Trophoblast cell (in vitro differentiated cells and primary cell): ENCODE measurements around the gene MLH1.

ENCODE experiments used
- DNase-seq, 2 donors: peaks; one replicate each; pipeline ENCODE4 v3.0.0-alpha.2; 2016
- H2AFZ ChIP-seq: 2 replicates; pipeline ENCODE4 v1.6.1; 2013; ENCODE audit warnings: low read length, moderate library complexity, mild to moderate bottlenecking; ENCODE audit not compliant: insufficient read depth, poor library complexity
- H2AK5ac ChIP-seq: 2 replicates; pipeline ENCODE4 v1.6.1; 2013; ENCODE audit warnings: mild to moderate bottlenecking, low read length
- H2BK120ac ChIP-seq: 2 replicates; pipeline ENCODE4 v1.6.1; 2013; ENCODE audit warnings: low read length, mild to moderate bottlenecking, moderate library complexity; ENCODE audit not compliant: insufficient read depth, poor library complexity
- H2BK12ac ChIP-seq: 2 replicates; pipeline ENCODE4 v1.6.1; 2013; ENCODE audit warnings: mild to moderate bottlenecking, low read length, moderate library complexity
- H2BK5ac ChIP-seq: 2 replicates; pipeline ENCODE4 v1.6.1; 2013; ENCODE audit warnings: low read length, low read depth, moderate library complexity, mild to moderate bottlenecking; ENCODE audit not compliant: poor library complexity
- H3K14ac ChIP-seq: 2 replicates; pipeline ENCODE4 v1.6.1; 2013; ENCODE audit warnings: mild to moderate bottlenecking, low read length
- H3K18ac ChIP-seq: 2 replicates; pipeline ENCODE4 v1.6.1; 2013; ENCODE audit warnings: mild to moderate bottlenecking, low read length
- H3K23ac ChIP-seq: 2 replicates; pipeline ENCODE4 v1.6.1; 2013; ENCODE audit warnings: low read length
- H3K27ac ChIP-seq: 2 replicates; pipeline ENCODE4 v1.5.1; 2013; ENCODE audit warnings: low read depth, mild to moderate bottlenecking, inconsistent platforms, low read length, moderate library complexity
- H3K27me3 ChIP-seq: 2 replicates; pipeline ENCODE4 v1.6.1; 2013; ENCODE audit warnings: inconsistent platforms, mild to moderate bottlenecking, low read length, moderate library complexity; ENCODE audit not compliant: insufficient read depth
- H3K36me3 ChIP-seq, 2 experiments: 1 replicate in 1 of 2; 2 replicates in 1 of 2; pipeline ENCODE4 v1.6.1; 2013; ENCODE audit warnings: low read length in 2 of 2, mild to moderate bottlenecking in 2 of 2, moderate library complexity in 1 of 2; ENCODE audit not compliant: insufficient read depth in 2 of 2, control insufficient read depth in 1 of 2
- H3K4ac ChIP-seq: 2 replicates; pipeline ENCODE4 v1.6.1; 2013; ENCODE audit warnings: low read depth, mild to moderate bottlenecking, low read length, moderate library complexity
- H3K4me1 ChIP-seq, 2 experiments: 1 replicate in 1 of 2; 2 replicates in 1 of 2; pipeline ENCODE4 v1.6.1; 2013; ENCODE audit warnings: low read length in 2 of 2, mild to moderate bottlenecking in 2 of 2, moderate library complexity in 1 of 2; ENCODE audit not compliant: insufficient read depth in 2 of 2, control insufficient read depth in 1 of 2
- H3K4me2 ChIP-seq: 2 replicates; pipeline ENCODE4 v1.6.1; 2013; ENCODE audit warnings: inconsistent platforms, mild to moderate bottlenecking, low read length, moderate library complexity
- H3K4me3 ChIP-seq: 2 replicates; pipeline ENCODE4 v1.5.1; 2013; ENCODE audit warnings: mild to moderate bottlenecking, low read depth, low read length, inconsistent platforms
- H3K79me1 ChIP-seq: one replicate; pipeline ENCODE4 v1.6.1; 2013; ENCODE audit warnings: low read length
- H3K79me2 ChIP-seq: 2 replicates; pipeline ENCODE4 v1.6.1; 2013; ENCODE audit warnings: low read length, mild to moderate bottlenecking; ENCODE audit not compliant: control insufficient read depth, insufficient read depth, poor library complexity
- H3K9ac ChIP-seq: 2 replicates; pipeline ENCODE4 v1.6.1; 2013; ENCODE audit warnings: mild to moderate bottlenecking, low read length
- H3K9me3 ChIP-seq: 2 replicates; pipeline ENCODE4 v1.6.1; 2013; ENCODE audit warnings: low read depth, mild to moderate bottlenecking, control low read depth, inconsistent platforms, low read length; ENCODE audit not compliant: insufficient read depth
- H4K12ac ChIP-seq: 2 replicates; pipeline ENCODE4 v1.6.1; 2013; ENCODE audit warnings: low read depth, mild to moderate bottlenecking, low read length, moderate library complexity
- H4K8ac ChIP-seq: 2 replicates; pipeline ENCODE4 v1.6.1; 2013; ENCODE audit warnings: low read depth, mild to moderate bottlenecking, low read length, moderate library complexity
- H4K91ac ChIP-seq: one replicate; pipeline ENCODE4 v1.6.1; 2013; ENCODE audit warnings: low read depth, mild to moderate bottlenecking, low read length, moderate library complexity
- WGBS: extraction: QIAGEN DNeasy Blood & Tissue Kit; methylation state at CpG from one replicate; pipeline ENCODE4 v1.1.7; 2013; ENCODE audit warnings: missing lambda C conversion rate; ENCODE audit not compliant: insufficient read length, insufficient coverage; ENCODE audit errors: extremely low coverage; 5-methylcytosine and 5-hydroxymethylcytosine counted together

The MLH1 gene

GRCh38 chr3:37056826-37057225 lies 63.5 kb downstream of the MLH1 start:
- Histone ChIP-seq H3K23ac (no peak overlapping the region), H2AK5ac (no peak overlapping the region), H3K36me3 (peaks cover 16 to 20% of the 10 kb centered on the region in 2 experiments), H4K12ac (no peak overlapping the region), H3K14ac (no peak overlapping the region), H2AFZ (no peak overlapping the region), H3K4me1 (no peaks in the 10 kb centered on the region), H4K91ac (no peak overlapping the region), H2BK120ac (no peak overlapping the region), H2BK5ac (no peak overlapping the region), H3K18ac (no peak overlapping the region), H3K79me2 (no peaks in the 10 kb centered on the region), H3K79me1 (no peaks in the 10 kb centered on the region), H3K9ac (no peak overlapping the region), H3K4ac (no peak overlapping the region), H4K8ac (no peak overlapping the region), H3K27me3 (no peaks in the 10 kb centered on the region), H3K27ac (no peak overlapping the region), H3K9me3 (no peaks in the 10 kb centered on the region), H3K4me2 (no peak overlapping the region), H2BK12ac (no peak overlapping the region), H3K4me3 (no peak overlapping the region)
- no peak for DNase-seq

GRCh38 chr3:37058117-37058516 lies 64.8 kb downstream of the MLH1 start:
- H3K79me2 ChIP-seq = no peaks in the 10 kb centered on the region
- H3K9me3 ChIP-seq = no peaks in the 10 kb centered on the region
- H2AK5ac ChIP-seq = no peak overlapping the region
- H4K91ac ChIP-seq = no peak overlapping the region
- no peak overlapping the region for H3K4me3 ChIP-seq
- H2BK120ac ChIP-seq = no peak overlapping the region
- H4K12ac ChIP-seq = no peak overlapping the region
- H2AFZ ChIP-seq = no peak overlapping the region
- no CpG with 5 or more reads among the region's 5 CpGs for WGBS
- no peaks in the 10 kb centered on the region for H3K79me1 ChIP-seq
- no peak overlapping the region for H2BK12ac ChIP-seq
- H3K9ac ChIP-seq = no peak overlapping the region
- H4K8ac ChIP-seq = no peak overlapping the region
- H3K23ac ChIP-seq = no peak overlapping the region
- no peak overlapping the region for H2BK5ac ChIP-seq
- no peak overlapping the region for H3K14ac ChIP-seq
- no peaks in the 10 kb centered on the region for H3K27me3 ChIP-seq
- no peak for DNase-seq
- H3K27ac ChIP-seq = no peak overlapping the region
- H3K4ac ChIP-seq = no peak overlapping the region
- H3K4me2 ChIP-seq = no peak overlapping the region
- H3K18ac ChIP-seq = no peak overlapping the region
- no peaks in the 10 kb centered on the region for H3K4me1 ChIP-seq
- peaks cover 14 to 16% of the 10 kb centered on the region in 2 experiments for H3K36me3 ChIP-seq

GRCh38 chr3:37064747-37065146 lies 71.4 kb downstream of the MLH1 start:
- H3K4me3 ChIP-seq = no peak overlapping the region
- H4K12ac ChIP-seq = no peak overlapping the region
- no peak overlapping the region for H2BK120ac ChIP-seq
- H3K4ac ChIP-seq = no peak overlapping the region
- H3K4me1 ChIP-seq = no peaks in the 10 kb centered on the region
- no peak overlapping the region for H2AFZ ChIP-seq
- no peak overlapping the region for H3K23ac ChIP-seq
- no peak overlapping the region for H3K9ac ChIP-seq
- H2BK12ac ChIP-seq = no peak overlapping the region
- H3K36me3 ChIP-seq = peaks cover 0 to 4% of the 10 kb centered on the region in 2 experiments
- no peak overlapping the region for H4K91ac ChIP-seq
- no peak overlapping the region for H2AK5ac ChIP-seq
- H3K14ac ChIP-seq = no peak overlapping the region
- no peak overlapping the region for H3K27ac ChIP-seq
- H4K8ac ChIP-seq = no peak overlapping the region
- H3K79me2 ChIP-seq = no peaks in the 10 kb centered on the region
- H3K9me3 ChIP-seq = no peaks in the 10 kb centered on the region
- H3K79me1 ChIP-seq = no peaks in the 10 kb centered on the region
- no peak overlapping the region for H2BK5ac ChIP-seq
- no peaks in the 10 kb centered on the region for H3K27me3 ChIP-seq
- WGBS = no CpG with 5 or more reads among the region's 3 CpGs
- DNase-seq = no peak
- H3K18ac ChIP-seq = no peak overlapping the region
- no peak overlapping the region for H3K4me2 ChIP-seq

GRCh38 chr3:37067577-37067976 lies 74.3 kb downstream of the MLH1 start:
- Histone ChIP-seq H4K8ac (no peak overlapping the region), H3K36me3 (peaks cover 2 to 3% of the 10 kb centered on the region in 2 experiments), H3K9me3 (no peaks in the 10 kb centered on the region), H3K79me1 (no peaks in the 10 kb centered on the region), H4K91ac (no peak overlapping the region), H3K27ac (no peak overlapping the region), H2AFZ (no peak overlapping the region), H3K4ac (no peak overlapping the region), H2AK5ac (no peak overlapping the region), H3K14ac (no peak overlapping the region), H3K79me2 (no peaks in the 10 kb centered on the region), H3K4me1 (no peaks in the 10 kb centered on the region), H2BK12ac (no peak overlapping the region), H3K18ac (no peak overlapping the region), H3K9ac (no peak overlapping the region), H3K27me3 (no peaks in the 10 kb centered on the region), H3K23ac (no peak overlapping the region), H2BK5ac (no peak overlapping the region), H3K4me3 (no peak overlapping the region), H3K4me2 (no peak overlapping the region), H2BK120ac (no peak overlapping the region), H4K12ac (no peak overlapping the region)
- DNase-seq = no peak
- no CpG with 5 or more reads among the region's 3 CpGs for WGBS
